ENCODE results near the gene AMIGO3. TPM values are rescaled to one million over a fixed set of nuclear protein-coding genes. Genes with fewer than 3 reads are reported as not detected.
"Not testable (repeated sequence)": the region's sequence is repeated elsewhere in the genome, so short reads cannot be mapped to it uniquely, and the experiment has no call there.

Gene AMIGO3
- total RNA-seq, 3 donors from 2014 or later (not counting 1 experiment from before 2014, with no cell fraction given), result 1.3 to 1.9 TPM; not detected in 1

DNA sequence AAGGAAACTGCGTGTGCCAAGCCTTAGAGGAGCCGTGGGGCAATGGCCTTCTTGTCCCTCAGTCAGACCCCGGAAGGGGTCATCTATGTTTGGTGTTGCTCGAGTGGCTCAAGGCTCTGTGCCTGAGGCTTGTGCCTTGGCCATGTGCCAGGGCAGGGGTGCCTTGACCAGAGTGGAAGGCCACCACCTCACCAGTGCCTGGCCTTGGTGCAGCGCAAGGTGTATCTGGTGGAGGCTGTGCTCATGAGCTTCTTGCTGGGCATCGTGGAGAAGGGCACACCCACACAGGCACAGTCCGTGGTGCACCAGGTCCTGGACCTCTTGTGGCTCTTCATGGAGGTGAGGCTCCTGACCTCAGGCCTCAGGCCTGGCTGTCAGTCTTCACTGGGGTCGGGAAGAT, 19.5 kb downstream of the AMIGO3 start:
- ATAC-seq (no peak), DNase-seq (no peak)
- Mint-ChIP-seq H3K36me3 (no peaks in the 10 kb centered on the region), H3K4me1 (peaks cover 0 to 7% of the 10 kb centered on the region in 2 donors), H3K27ac (no peak overlapping the region), H3K9me3 (no peaks in the 10 kb centered on the region), H3K4me3 (no peak overlapping the region), H3K27me3 (ENCODE audit: low read depth in 2 of 2) (no peaks in the 10 kb centered on the region)
- no peak overlapping the region for H3K4me3 ChIP-seq (ENCODE audit: low read length)
- H3K27ac ChIP-seq (ENCODE audit: low read length), result no peak overlapping the region
- no peaks in the 10 kb centered on the region for H3K27me3 ChIP-seq (ENCODE audit: control insufficient read depth, insufficient read depth, low read length)
- no peaks in the 10 kb centered on the region for H3K4me1 ChIP-seq (ENCODE audit: control insufficient read depth, insufficient read depth, low read length)
- H3K9me3 ChIP-seq (ENCODE audit: control insufficient read depth, insufficient read depth, low read length), result no peaks in the 10 kb centered on the region
- intact Hi-C loops (cut with micrococcal nuclease), result no loop called here
- TF ChIP-seq, protein P1, sequence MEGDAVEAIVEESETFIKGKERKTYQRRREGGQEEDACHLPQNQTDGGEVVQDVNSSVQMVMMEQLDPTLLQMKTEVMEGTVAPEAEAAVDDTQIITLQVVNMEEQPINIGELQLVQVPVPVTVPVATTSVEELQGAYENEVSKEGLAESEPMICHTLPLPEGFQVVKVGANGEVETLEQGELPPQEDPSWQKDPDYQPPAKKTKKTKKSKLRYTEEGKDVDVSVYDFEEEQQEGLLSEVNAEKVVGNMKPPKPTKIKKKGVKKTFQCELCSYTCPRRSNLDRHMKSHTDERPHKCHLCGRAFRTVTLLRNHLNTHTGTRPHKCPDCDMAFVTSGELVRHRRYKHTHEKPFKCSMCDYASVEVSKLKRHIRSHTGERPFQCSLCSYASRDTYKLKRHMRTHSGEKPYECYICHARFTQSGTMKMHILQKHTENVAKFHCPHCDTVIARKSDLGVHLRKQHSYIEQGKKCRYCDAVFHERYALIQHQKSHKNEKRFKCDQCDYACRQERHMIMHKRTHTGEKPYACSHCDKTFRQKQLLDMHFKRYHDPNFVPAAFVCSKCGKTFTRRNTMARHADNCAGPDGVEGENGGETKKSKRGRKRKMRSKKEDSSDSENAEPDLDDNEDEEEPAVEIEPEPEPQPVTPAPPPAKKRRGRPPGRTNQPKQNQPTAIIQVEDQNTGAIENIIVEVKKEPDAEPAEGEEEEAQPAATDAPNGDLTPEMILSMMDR (IDR thresholded peaks at IDR 0.05), result no peak
- H3K36me3 ChIP-seq (ENCODE audit: control insufficient read depth, insufficient read depth, low read length), result peaks cover 46% of the 10 kb centered on the region
- WGBS (ENCODE audit: insufficient coverage), result 93% methylated on average over 8 of the region's 8 CpGs

DNA sequence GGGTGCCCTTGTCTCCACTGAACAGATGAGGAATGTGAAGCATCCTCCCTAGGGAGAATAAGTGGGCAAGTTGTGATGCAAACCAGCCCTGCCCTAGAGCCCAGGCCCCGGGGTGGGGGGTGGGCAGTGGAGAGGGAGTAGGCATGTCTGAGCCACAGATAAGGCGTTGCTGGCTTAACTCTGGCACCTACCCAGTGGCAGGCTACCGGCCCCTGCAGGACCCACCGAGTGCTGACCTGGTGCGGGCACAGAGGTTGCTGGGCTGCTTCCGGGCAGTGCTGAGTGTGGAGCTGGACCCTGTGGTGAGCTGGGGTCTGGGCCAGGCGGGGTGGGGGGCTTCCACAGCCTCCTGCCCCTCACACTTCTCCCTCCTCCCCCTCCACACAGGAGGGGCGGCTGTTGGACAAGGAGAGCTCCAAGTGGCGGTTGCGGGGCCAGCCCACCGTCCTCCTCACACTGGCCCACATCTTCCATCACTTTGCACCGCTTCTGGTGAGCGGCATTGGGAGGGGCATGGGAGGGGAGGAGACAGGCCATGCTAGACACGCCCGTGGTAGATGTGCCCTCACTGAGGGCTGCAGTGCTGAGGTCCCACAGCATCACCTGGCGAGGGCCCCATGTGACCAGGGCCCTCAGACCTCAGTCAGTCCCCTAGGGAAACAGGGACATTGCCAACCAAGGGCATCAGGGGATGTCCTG, 20.1 kb downstream of the AMIGO3 start:
- H3K9me3 ChIP-seq (ENCODE audit: control insufficient read depth, insufficient read depth, low read length), result no peaks in the 10 kb centered on the region
- Mint-ChIP-seq H3K9me3 (no peaks in the 10 kb centered on the region), H3K4me1 (peaks cover 0 to 7% of the 10 kb centered on the region in 2 donors), H3K27ac (no peak overlapping the region), H3K27me3 (ENCODE audit: low read depth in 2 of 2) (no peaks in the 10 kb centered on the region), H3K4me3 (no peak overlapping the region), H3K36me3 (no peaks in the 10 kb centered on the region)
- no peaks in the 10 kb centered on the region for H3K4me1 ChIP-seq (ENCODE audit: control insufficient read depth, insufficient read depth, low read length)
- intact Hi-C loops (cut with micrococcal nuclease), result no loop called here
- H3K27me3 ChIP-seq (ENCODE audit: control insufficient read depth, insufficient read depth, low read length), result no peaks in the 10 kb centered on the region
- H3K36me3 ChIP-seq (ENCODE audit: control insufficient read depth, insufficient read depth, low read length), result peaks cover 43% of the 10 kb centered on the region
- no peak overlapping the region for H3K4me3 ChIP-seq (ENCODE audit: low read length)
- no peak for DNase-seq
- TF ChIP-seq, protein P1 (IDR thresholded peaks at IDR 0.05), result no peak
- no peak overlapping the region for H3K27ac ChIP-seq (ENCODE audit: low read length)
- WGBS (ENCODE audit: insufficient coverage), result 95% methylated on average over 16 of the region's 16 CpGs
- no peak for ATAC-seq

DNA sequence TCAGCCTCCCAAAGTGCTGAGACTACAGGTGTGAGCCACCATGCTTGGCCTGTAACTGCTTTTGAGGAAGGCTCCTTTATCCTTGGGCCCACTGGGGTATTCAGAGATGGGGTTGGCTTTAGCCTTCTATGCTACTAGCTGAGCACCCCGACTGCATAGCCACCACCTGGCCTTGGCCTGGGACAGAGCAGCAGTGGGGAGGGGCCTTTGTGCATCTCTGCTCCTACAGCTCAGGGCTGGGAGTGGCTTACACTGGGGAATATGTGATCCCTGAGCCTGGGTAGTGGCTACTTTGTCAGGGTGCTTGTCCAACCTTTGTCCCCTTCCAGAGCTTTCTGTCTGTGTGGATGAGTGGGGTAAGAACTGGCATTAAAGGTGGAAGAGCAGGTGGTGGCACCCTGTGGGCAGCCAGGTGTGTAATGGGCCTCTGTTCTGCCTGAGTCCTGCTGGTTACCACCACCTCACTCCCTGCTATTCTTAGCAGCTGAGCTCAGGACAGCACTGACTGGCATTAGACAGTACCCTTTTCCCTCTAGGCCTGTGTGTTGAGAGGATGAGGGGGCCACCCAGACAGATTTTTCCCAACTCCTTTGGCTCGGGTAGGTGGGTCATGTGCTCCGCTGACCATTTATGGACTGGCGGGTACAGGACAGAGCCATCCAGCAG, 24.0 kb downstream of the AMIGO3 start:
- H3K36me3 Mint-ChIP-seq; DNase-seq; H3K9me3 Mint-ChIP-seq; H3K9me3 ChIP-seq (ENCODE audit: control insufficient read depth, insufficient read depth, low read length); ATAC-seq; H3K27ac ChIP-seq (ENCODE audit: low read length); H3K27me3 Mint-ChIP-seq (ENCODE audit: low read depth in 2 of 2); H3K27me3 ChIP-seq (ENCODE audit: control insufficient read depth, insufficient read depth, low read length); H3K4me3 Mint-ChIP-seq; H3K4me3 ChIP-seq (ENCODE audit: low read length); H3K27ac Mint-ChIP-seq; intact Hi-C loops (cut with micrococcal nuclease): not testable (repeated sequence)
- H3K36me3 ChIP-seq (ENCODE audit: control insufficient read depth, insufficient read depth, low read length), result peaks cover 25% of the 10 kb centered on the region
- peaks cover 14 to 24% of the 10 kb centered on the region in 2 donors for H3K4me1 Mint-ChIP-seq
- peaks cover 10% of the 10 kb centered on the region for H3K4me1 ChIP-seq (ENCODE audit: control insufficient read depth, insufficient read depth, low read length)
- whole genome bisulfite sequencing (ENCODE audit: insufficient coverage), result 100% methylated on average over 2 of the region's 4 CpGs

DNA sequence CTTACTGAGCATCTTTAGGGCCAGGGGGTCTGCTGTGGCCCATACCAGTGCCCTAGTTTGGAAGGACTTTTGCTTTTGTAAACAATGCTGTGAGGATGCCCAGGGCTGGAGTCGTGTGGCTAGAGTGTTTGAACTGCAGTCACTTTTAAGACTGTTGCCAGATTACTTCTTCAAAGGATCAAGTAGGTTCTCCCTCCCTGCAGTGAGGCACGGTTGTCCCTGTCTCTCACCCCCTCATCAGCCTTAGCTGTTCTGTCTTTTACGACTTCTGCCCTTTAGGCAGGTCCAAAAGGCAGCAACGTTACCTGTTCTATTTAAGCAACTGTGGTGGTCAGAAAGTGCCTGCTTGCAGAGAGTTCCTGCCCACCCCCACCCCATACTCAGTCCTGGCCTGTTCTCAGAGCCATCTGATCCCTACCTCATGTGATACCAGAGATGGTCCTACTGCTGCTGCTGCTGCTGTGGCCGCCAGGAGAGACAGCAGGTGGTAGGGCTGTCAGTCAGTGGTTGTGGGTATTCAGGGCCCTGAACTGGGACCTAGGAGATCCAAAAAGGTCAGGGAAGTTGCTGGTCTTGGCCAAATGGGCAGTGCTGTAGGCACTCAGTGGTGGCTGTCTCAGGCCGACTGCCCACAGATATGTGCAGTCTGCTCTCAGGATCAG, 24.9 kb downstream of the AMIGO3 start:
- H3K4me3 ChIP-seq (ENCODE audit: low read length); H3K27me3 ChIP-seq (ENCODE audit: control insufficient read depth, insufficient read depth, low read length); H3K4me3 Mint-ChIP-seq; H3K27ac ChIP-seq (ENCODE audit: low read length); H3K27me3 Mint-ChIP-seq (ENCODE audit: low read depth in 2 of 2); H3K36me3 Mint-ChIP-seq; H3K9me3 ChIP-seq (ENCODE audit: control insufficient read depth, insufficient read depth, low read length); H3K27ac Mint-ChIP-seq; H3K9me3 Mint-ChIP-seq; ATAC-seq; DNase-seq; intact Hi-C loops (cut with micrococcal nuclease): not testable (repeated sequence)
- WGBS (ENCODE audit: insufficient coverage), result 84% methylated on average over 6 of the region's 6 CpGs
- H3K4me1 Mint-ChIP-seq, result peaks cover 23 to 33% of the 10 kb centered on the region in 2 donors
- Histone ChIP-seq H3K4me1 (ENCODE audit: control insufficient read depth, insufficient read depth, low read length) (peaks cover 20% of the 10 kb centered on the region), H3K36me3 (ENCODE audit: control insufficient read depth, insufficient read depth, low read length) (peaks cover 17% of the 10 kb centered on the region)

DNA sequence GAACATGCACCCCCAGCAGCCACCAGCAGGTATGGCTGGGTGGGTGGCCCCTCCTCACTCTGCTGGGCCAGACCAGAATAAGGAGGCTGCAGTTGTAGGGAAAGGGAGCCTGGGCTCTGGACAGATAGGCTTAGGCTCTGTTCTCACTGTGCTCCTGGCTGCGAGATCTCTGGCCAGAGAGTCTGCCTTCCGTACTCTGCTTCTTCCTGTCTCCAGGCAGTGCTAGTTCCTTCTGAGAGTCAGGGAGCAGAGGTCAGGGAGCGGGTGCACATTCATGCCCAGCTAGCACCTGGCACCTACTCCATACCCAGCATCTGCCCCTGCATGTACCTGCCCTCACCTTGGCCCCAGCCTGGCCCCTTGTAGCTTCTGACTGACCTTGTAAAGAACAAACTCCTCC, 28.0 kb downstream of the AMIGO3 start:
- H3K4me1 Mint-ChIP-seq, result peaks cover 35 to 46% of the 10 kb centered on the region in 2 donors
- WGBS (ENCODE audit: insufficient coverage), result 91% methylated on average over 3 of the region's 3 CpGs
- H3K9me3 Mint-ChIP-seq; H3K27ac Mint-ChIP-seq; H3K27me3 ChIP-seq (ENCODE audit: control insufficient read depth, insufficient read depth, low read length); H3K27ac ChIP-seq (ENCODE audit: low read length); DNase-seq; H3K36me3 Mint-ChIP-seq; ATAC-seq; H3K27me3 Mint-ChIP-seq (ENCODE audit: low read depth in 2 of 2); H3K36me3 ChIP-seq (ENCODE audit: control insufficient read depth, insufficient read depth, low read length); H3K4me3 ChIP-seq (ENCODE audit: low read length); H3K9me3 ChIP-seq (ENCODE audit: control insufficient read depth, insufficient read depth, low read length); intact Hi-C loops (cut with micrococcal nuclease): not testable (repeated sequence)
- peak overlapping the region; percentile 13 for H3K4me3 Mint-ChIP-seq
- peaks cover 36% of the 10 kb centered on the region for H3K4me1 ChIP-seq (ENCODE audit: control insufficient read depth, insufficient read depth, low read length)

DNA sequence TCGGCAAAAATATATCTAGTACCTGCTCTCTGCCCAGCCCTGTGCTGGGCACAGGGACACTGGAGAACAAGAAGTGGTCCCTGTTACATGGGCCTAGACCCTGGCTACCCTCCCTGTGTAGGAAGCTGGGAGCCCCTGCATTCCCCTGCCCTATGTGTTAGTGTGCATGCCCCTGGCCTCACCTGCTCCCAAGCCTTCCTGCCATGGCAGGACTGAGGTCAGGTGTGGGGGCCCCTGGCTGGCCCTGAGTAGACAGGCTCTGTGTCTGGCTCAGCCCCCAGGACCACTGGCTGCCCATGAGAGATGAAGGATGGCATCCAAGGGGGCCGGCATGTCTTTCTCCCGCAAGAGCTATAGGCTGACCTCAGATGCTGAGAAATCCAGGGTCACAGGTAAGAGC, 28.6 kb downstream of the AMIGO3 start:
- ATAC-seq; H3K36me3 Mint-ChIP-seq; H3K27ac ChIP-seq (ENCODE audit: low read length); H3K9me3 ChIP-seq (ENCODE audit: control insufficient read depth, insufficient read depth, low read length); intact Hi-C loops (cut with micrococcal nuclease); H3K27me3 ChIP-seq (ENCODE audit: control insufficient read depth, insufficient read depth, low read length); DNase-seq; H3K36me3 ChIP-seq (ENCODE audit: control insufficient read depth, insufficient read depth, low read length); H3K4me3 ChIP-seq (ENCODE audit: low read length); H3K27me3 Mint-ChIP-seq (ENCODE audit: low read depth in 2 of 2); H3K9me3 Mint-ChIP-seq: not testable (repeated sequence)
- H3K4me1 Mint-ChIP-seq, result peaks cover 35 to 46% of the 10 kb centered on the region in 2 donors
- H3K4me3 Mint-ChIP-seq, result peak overlapping the region; percentile 99
- H3K4me1 ChIP-seq (ENCODE audit: control insufficient read depth, insufficient read depth, low read length), result peaks cover 42% of the 10 kb centered on the region
- WGBS (ENCODE audit: insufficient coverage), result 98% methylated on average over 3 of the region's 3 CpGs
- peak overlapping the region in 1 of 2 donors; percentile 96 for H3K27ac Mint-ChIP-seq
